K562 (cell line): ENCODE data around the gene IL1F10. TPM values are rescaled to one million over a fixed set of nuclear protein-coding genes. Genes with fewer than 3 reads are reported as not detected.

Experiments
- ATAC-seq: fragments of 200-7000 bp; cut with Tn5 transposase; 3 replicates; pipeline ENCODE4 v1.9.1; 2020; ENCODE audit warnings: moderate library complexity
- BruUV-seq: library from RNA; stranded (reverse); fragments of 400-500 nt; replicated peaks from 2 replicates; lab custom pipeline; 2021; lab: Mats Ljungman, UMichigan
- CTCF ChIA-PET: fragments of 300-600 bp; formaldehyde crosslinking; extraction: SDS; loops from one replicate; lab custom pipeline; 2021; ENCODE audit warnings: low intra/inter-chr PET ratio; lab: Yijun Ruan, JAX
- POLR2A ChIA-PET: fragments of 300-600, 350-650 bp; sonication (Branson Sonifier 250); formaldehyde crosslinking; extraction: SDS; loops from one replicate; lab custom pipeline; 2021; ENCODE audit warnings: antibody characterized with exemption, inconsistent platforms; lab: Yijun Ruan, JAX
- DNase-seq, 4 experiments: peaks; one replicate each; pipeline versions ENCODE4 v3.0.0 to v3.0.0-alpha.2; 2011 to 2018; ENCODE audit warnings: low spot score in 3 of 4, mixed read lengths in 3 of 4; ENCODE audit errors: extremely low read depth in 1 of 4
- FAIRE-seq: peaks from 2 replicates; lab custom pipeline; 2011; peaks lifted over from hg19 to GRCh38; lab: Jason Lieb, UNC
- H2AFZ ChIP-seq: 2 replicates; pipeline ENCODE4 v1.6.0; 2011; ENCODE audit warnings: low read depth, low read length, control low read depth, inconsistent platforms
- H3K27ac ChIP-seq: fragments of 200-600 bp; 3 replicates; pipeline ENCODE4 v1.8.0; 2011; ENCODE audit warnings: low read depth, mild to moderate bottlenecking, control low read depth, inconsistent platforms, low read length, moderate library complexity, mixed read lengths; ENCODE audit errors: extremely low read depth
- H3K27me3 ChIP-seq, 2 experiments: fragments of 300-600 bp in 1 of 2; 2 replicates in 1 of 2; 3 replicates in 1 of 2; pipeline versions ENCODE4 v1.6.0 to v1.8.0; 2011; ENCODE audit warnings: inconsistent platforms in 2 of 2, low read length in 2 of 2, mild to moderate bottlenecking in 1 of 2, mixed read lengths in 1 of 2, moderate library complexity in 1 of 2; ENCODE audit not compliant: control insufficient read depth in 2 of 2, insufficient read depth in 2 of 2
- H3K36me3 ChIP-seq: fragments of 300-600 bp; 3 replicates; pipeline ENCODE4 v1.8.0; 2011; ENCODE audit warnings: mild to moderate bottlenecking, low read length, inconsistent platforms; ENCODE audit not compliant: control insufficient read depth, insufficient read depth
- H3K4me1 ChIP-seq, 2 experiments: fragments of 200-600 bp in 1 of 2; replicated peaks in 1 of 2; 2 replicates in 1 of 2; 3 replicates in 1 of 2; pipeline versions ENCODE4 v1.5.1 to v1.8.0; 2011; ENCODE audit warnings: inconsistent platforms in 2 of 2, low read length in 2 of 2, mild to moderate bottlenecking in 1 of 2, mixed read lengths in 1 of 2, moderate library complexity in 1 of 2; ENCODE audit not compliant: control insufficient read depth in 2 of 2, insufficient read depth in 2 of 2
- H3K4me2 ChIP-seq: 2 replicates; pipeline ENCODE4 v1.6.1; 2011; ENCODE audit warnings: low read length, control low read depth, inconsistent platforms, mixed read lengths; ENCODE audit not compliant: insufficient read depth
- H3K4me3 ChIP-seq: fragments of 200-600 bp; sonication (generic), shearing (Covaris generic); 2 replicates; pipeline ENCODE4 v1.5.1; 2016; ENCODE audit warnings: control low read depth, inconsistent platforms
- H3K79me2 ChIP-seq: fragments of 200-600 bp; 3 replicates; pipeline ENCODE4 v1.8.0; 2011; ENCODE audit warnings: low read length, inconsistent platforms; ENCODE audit not compliant: control insufficient read depth, insufficient read depth
- H3K9ac ChIP-seq, 2 experiments: 2 replicates each; pipeline versions ENCODE4 v1.6.0 to v1.6.1; 2011; ENCODE audit warnings: low read depth in 2 of 2, low read length in 2 of 2, control low read depth in 1 of 2, inconsistent platforms in 1 of 2, mild to moderate bottlenecking in 1 of 2, mixed read lengths in 1 of 2; ENCODE audit not compliant: insufficient read depth in 1 of 2
- H3K9me1 ChIP-seq: one replicate; pipeline ENCODE4 v1.6.0; 2011; ENCODE audit warnings: inconsistent platforms, mild to moderate bottlenecking, low read length, moderate library complexity; ENCODE audit not compliant: control insufficient read depth, insufficient read depth
- H3K9me3 ChIP-seq: replicated peaks from 2 replicates; pipeline ENCODE4 v1.5.1; 2011; ENCODE audit warnings: low read depth, low read length, inconsistent platforms; ENCODE audit not compliant: control insufficient read depth, insufficient read depth
- H4K20me1 ChIP-seq: replicated peaks from 2 replicates; pipeline ENCODE4 v1.6.1; 2011; ENCODE audit warnings: low read length, inconsistent platforms, mixed read lengths; ENCODE audit not compliant: control insufficient read depth, insufficient read depth
- BHLHE40 ChIP-seq: IDR thresholded peaks from 2 replicates; pipeline ENCODE4 v1.6.1; 2011; ENCODE audit warnings: low read length, improper control_type of control experiment
- HIVEP1 ChIP-seq: fragments of 250-450 bp; sonication (Bioruptor Pico); IDR thresholded peaks from 2 replicates; pipeline ENCODE4 v1.4.0; 2020; ENCODE audit warnings: mild to moderate bottlenecking
- NCOA6 ChIP-seq: fragments of 450-650 bp; IDR thresholded peaks from 2 replicates; pipeline ENCODE4 v1.6.1; 2017; ENCODE audit warnings: mild to moderate bottlenecking
- RAD21 ChIP-seq, 2 experiments: fragments of 250-450 bp in 1 of 2; fragments of 450-650 bp in 1 of 2; sonication (Bioruptor Pico) in 1 of 2; formaldehyde crosslinking in 1 of 2; IDR thresholded peaks in 1 of 2; conservative IDR thresholded peaks in 1 of 2; 2 replicates each; pipeline versions ENCODE4 v1.4.0 to v1.8.0; 2020 to 2022; ENCODE audit warnings: mild to moderate bottlenecking in 2 of 2, moderate library complexity in 1 of 2
- REST ChIP-seq, 2 experiments: fragments of 450-650 bp; formaldehyde crosslinking in 1 of 2; IDR thresholded peaks; 2 replicates each; pipeline versions ENCODE4 v1.4.0 to v1.6.1; 2014 to 2020; ENCODE audit warnings: mild to moderate bottlenecking in 2 of 2, borderline replicate concordance in 1 of 2, low read depth in 1 of 2
- ZHX1 ChIP-seq: fragments of 150-350 bp; conservative IDR thresholded peaks from 2 replicates; pipeline ENCODE4 v1.6.1; 2014; ENCODE audit warnings: low read length
- ZNF436 ChIP-seq: fragments of 250-450, 450-650 bp; sonication (Bioruptor Pico); formaldehyde crosslinking; IDR thresholded peaks from 2 replicates; pipeline ENCODE4 v1.7.0; 2020; ENCODE audit warnings: mild to moderate bottlenecking
- WGBS: fragments of 100-300 bp; shearing (Covaris generic); methylation state at CpG from one replicate; pipeline ENCODE4 v1.1.6; 2016; ENCODE audit warnings: low coverage, mixed read lengths; ENCODE audit not compliant: insufficient coverage; ENCODE audit errors: missing lambda C conversion rate; 5-methylcytosine and 5-hydroxymethylcytosine counted together
- in situ Hi-C: fragments of 300-500 bp; cut with MboI; formaldehyde crosslinking; loops from 4 replicates; pipeline ENCODE4 v1.15.0; 2018; ENCODE audit warnings: inconsistent platforms, mixed read lengths
- intact Hi-C: fragments of 100-400 bp; cut with micrococcal nuclease; formaldehyde crosslinking; loops from 2 replicates; pipeline ENCODE4 v1.14.2; 2022
- polyA plus RNA-seq, 8 experiments: library from polyadenylated mRNA; depleted of rRNA in 4 of 8; stranded (reverse) in 5 of 8; unstranded in 3 of 8; fragments of >200 nt; fragmentation: Nextera tagmentation in 2 of 8; fragmentation: Illumina TruSeq in 1 of 8; extraction: Ambion mirVana in 2 of 8; extraction: Trizol in 1 of 8; gene quantifications; 2 replicates each; pipeline versions ENCODE4 v1.2.1 to v1.2.3, GENCODE V29; 2011 to 2014; ENCODE audit warnings: inconsistent platforms in 1 of 8, missing spikeins in 1 of 8
- total RNA-seq, 7 experiments: library from RNA; depleted of rRNA in 6 of 7; stranded (reverse); fragments of >200 nt in 6 of 7; fragmentation: Illumina TruSeq in 2 of 7; extraction: Trizol in 2 of 7; gene quantifications; 2 replicates each; pipeline versions ENCODE4 v1.2.1 to v1.2.3, GENCODE V29; 2011 to 2021; ENCODE audit warnings: low replicate concordance in 1 of 7

IL1F10 gene
- total and polyA plus RNA-seq, 9 of the 15 experiments (the other 6 are each of a cell fraction or from before 2014, with no cell fraction given): not detected

DNA sequence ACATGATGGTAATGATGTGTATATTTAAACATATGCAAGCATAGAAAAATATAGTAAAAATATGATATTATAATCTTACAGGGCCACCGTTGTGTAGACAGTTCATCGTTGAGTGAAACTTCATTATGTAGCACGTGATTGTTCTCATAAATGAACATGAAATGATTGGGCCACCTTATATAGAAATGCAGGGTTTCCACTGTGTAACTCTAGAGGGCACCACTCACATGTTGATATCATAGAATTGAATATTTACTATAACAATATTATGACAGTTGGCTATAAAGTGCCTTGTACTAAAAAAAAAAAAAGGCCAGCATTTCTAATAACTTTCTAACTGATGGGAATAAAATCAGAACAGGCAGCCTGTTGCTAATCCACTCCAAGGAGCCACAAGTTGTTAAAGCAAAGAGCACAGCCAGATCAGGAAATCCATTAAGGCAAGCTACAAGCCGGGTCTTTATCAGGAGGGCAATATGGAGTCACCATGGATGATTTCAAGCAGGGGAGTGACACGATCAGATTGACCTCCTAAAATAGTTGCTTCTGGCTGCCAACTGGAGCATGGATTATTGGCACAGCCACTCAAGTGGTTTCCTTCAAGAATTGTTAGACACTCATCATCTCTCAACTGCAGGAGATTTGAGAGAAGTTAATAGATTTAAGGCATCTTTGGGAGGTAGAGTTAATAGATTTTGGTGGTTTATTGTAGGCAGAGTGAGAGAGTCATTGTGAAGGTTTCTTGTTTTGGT is 16.7 kb downstream of the IL1F10 start:
- DNase-seq (no peak), FAIRE-seq (no peak), ATAC-seq (peak; percentile 44; the same call in 1 of the 3 replicates)
- Histone ChIP-seq H2AFZ (no peak overlapping the region), H3K4me2 (no peak overlapping the region), H3K4me1 (no peaks in the 10 kb centered on the region), H3K27me3 (peaks cover 2 to 4% of the 10 kb centered on the region in 2 experiments; a peak in 2 of 5 replicates), H3K27ac (no peak overlapping the region), H3K9me1 (no peaks in the 10 kb centered on the region), H3K9me3 (no peaks in the 10 kb centered on the region), H3K36me3 (no peaks in the 10 kb centered on the region), H3K4me3 (no peak overlapping the region), H4K20me1 (no peaks in the 10 kb centered on the region; the same call in 1 of the 2 replicates), H3K9ac (no peak overlapping the region), H3K79me2 (no peaks in the 10 kb centered on the region)
- BruUV-seq: no TSS peak
- 3% methylated on average over 5 of the region's 5 CpGs for WGBS
- intact Hi-C loops (loop anchor here (5.0 to 10.0 kb wide), 3 partner anchors 118 to 308 kb away; no protein-coding TSS in a partner anchor), in situ Hi-C loops (no loop called here)
- ChIA-PET POLR2A (no interaction called here), CTCF (interaction anchor here (0.7 kb wide), 1 partner anchor 245 kb away, joined by 3 read pairs; no protein-coding TSS in a partner anchor)
- no peak for TF ChIP-seq ZHX1
- 0 out of 2 replicates have a peak, but pooled peaks have one; percentile 4 for TF ChIP-seq REST (IDR thresholded peaks at IDR 0.05; ENCODE audit: borderline replicate concordance)
- no peak for TF ChIP-seq REST (CRISPR knock-in tag; IDR thresholded peaks at IDR 0.05; ENCODE audit: low read depth)
- TF ChIP-seq RAD21 (CRISPR knock-in tag; conservative IDR thresholded peaks at IDR 0.05 in 1 of 2, IDR thresholded peaks at IDR 0.05 in 1 of 2): peak; percentile 36 to 53
- no peak for TF ChIP-seq HIVEP1 (CRISPR knock-in tag)
- no peak for TF ChIP-seq NCOA6
- 0 out of 2 replicates have a peak, but pooled peaks have one; percentile 19 for TF ChIP-seq BHLHE40
- TF ChIP-seq ZNF436 (CRISPR knock-in tag): no peak
